ENCODE results near the gene ORC4.
A peak's percentile ranks its signal among the peaks of the same experiment; 100 is the strongest.

ORC4 gene

GRCh38 chr2:148021886-148022285 is 1.3 kb upstream of the ORC4 start:
- peak overlapping the region in 1 of 2 experiments; percentile 5 for H3K14ac ChIP-seq (ENCODE audit: low read length in 2 of 2)
- H3K4ac ChIP-seq (ENCODE audit: low read depth in 1 of 2, low read length in 2 of 2) = no peak overlapping the region
- H2AFZ ChIP-seq (ENCODE audit: low read depth, low read length) = no peak overlapping the region
- WGBS = 2% methylated on average over 3 of the region's 3 CpGs
- peaks cover 3% of the 10 kb centered on the region for H3K79me1 ChIP-seq (replicated peaks; ENCODE audit: low read length, poor library complexity, severe bottlenecking)
- peak overlapping the region; percentile 95 for H3K27ac ChIP-seq (ENCODE audit: low read length, poor library complexity, severe bottlenecking)
- H3K9me3 ChIP-seq (ENCODE audit: control insufficient read depth, low read length) = no peaks in the 10 kb centered on the region
- H3K36me3 ChIP-seq (ENCODE audit: control insufficient read depth in 1 of 2, insufficient read depth in 2 of 2, low read depth in 1 of 2, low read length in 2 of 2) = peaks cover 0 to 7% of the 10 kb centered on the region in 2 experiments
- DNase-seq = peak; percentile 40
- H2AK5ac ChIP-seq (ENCODE audit: low read length, severe bottlenecking) = no peak overlapping the region
- no peak overlapping the region for H2BK15ac ChIP-seq (ENCODE audit: low read depth, poor library complexity, severe bottlenecking)
- H2BK12ac ChIP-seq (ENCODE audit: low read length in 2 of 2) = no peak overlapping the region
- no peak overlapping the region for H2BK120ac ChIP-seq (ENCODE audit: low read depth, low read length)
- peak overlapping the region; percentile 81 to 97 for H3K4me3 ChIP-seq (ENCODE audit: insufficient read depth in 1 of 2, low read depth in 1 of 2, low read length in 2 of 2)
- H3K23ac ChIP-seq (ENCODE audit: low read length in 2 of 2) = no peak overlapping the region
- H3K4me1 ChIP-seq (ENCODE audit: control insufficient read depth, insufficient read depth, low read depth, low read length) = peaks cover 5% of the 10 kb centered on the region
- peak overlapping the region; percentile 97 for H3K9ac ChIP-seq (ENCODE audit: low read length)
- no peak overlapping the region for H2BK5ac ChIP-seq (ENCODE audit: low read depth, low read length, poor library complexity, severe bottlenecking)
- H3K18ac ChIP-seq (ENCODE audit: low read depth in 1 of 2, low read length in 2 of 2) = peak overlapping the region in 1 of 2 experiments; percentile 96
- H3K4me2 ChIP-seq (ENCODE audit: low read length, poor library complexity, severe bottlenecking) = peak overlapping the region; percentile 90
- H3K27me3 ChIP-seq (ENCODE audit: control insufficient read depth in 1 of 2, insufficient read depth in 1 of 2, low read length in 2 of 2) = no peaks in the 10 kb centered on the region
- H4K8ac ChIP-seq (ENCODE audit: low read length) = no peak overlapping the region
- H4K91ac ChIP-seq (ENCODE audit: low read length) = no peak overlapping the region

GRCh38 chr2:148021059-148021861 is 723 bp upstream of the ORC4 start, which contains the start of gene MBD5:
Gene MBD5, plus strand, starts transcription at chr2:148021091.
- 0% methylated on average over 5 of the region's 11 CpGs for WGBS
- H2BK120ac ChIP-seq (ENCODE audit: low read depth, low read length) = peak within 1 kb of the TSS; percentile 71
- no peaks in the 10 kb centered on the region for H3K27me3 ChIP-seq (ENCODE audit: control insufficient read depth in 1 of 2, insufficient read depth in 1 of 2, low read length in 2 of 2)
- H3K79me1 ChIP-seq (replicated peaks; ENCODE audit: low read length, poor library complexity, severe bottlenecking) = no peaks in the 10 kb centered on the region
- H4K91ac ChIP-seq (ENCODE audit: low read length) = peak within 1 kb of the TSS; percentile 95
- peak within 1 kb of the TSS; percentile 69 for H2BK15ac ChIP-seq (ENCODE audit: low read depth, poor library complexity, severe bottlenecking)
- peak within 1 kb of the TSS in 1 of 2 experiments; percentile 46 for H3K23ac ChIP-seq (ENCODE audit: low read length in 2 of 2)
- DNase-seq = peak; percentile 88
- peak within 1 kb of the TSS; percentile 95 for H3K27ac ChIP-seq (ENCODE audit: low read length, poor library complexity, severe bottlenecking)
- H3K9ac ChIP-seq (ENCODE audit: low read length) = peak within 1 kb of the TSS; percentile 97
- H3K4me1 ChIP-seq (ENCODE audit: control insufficient read depth, insufficient read depth, low read depth, low read length) = peaks cover 4% of the 10 kb centered on the region
- H3K4me3 ChIP-seq (ENCODE audit: insufficient read depth in 1 of 2, low read depth in 1 of 2, low read length in 2 of 2) = peak within 1 kb of the TSS; percentile 81 to 97
- H3K36me3 ChIP-seq (ENCODE audit: control insufficient read depth in 1 of 2, insufficient read depth in 2 of 2, low read depth in 1 of 2, low read length in 2 of 2) = peaks cover 0 to 7% of the 10 kb centered on the region in 2 experiments
- peak within 1 kb of the TSS; percentile 83 for H2AFZ ChIP-seq (ENCODE audit: low read depth, low read length)
- peak within 1 kb of the TSS; percentile 93 for H4K8ac ChIP-seq (ENCODE audit: low read length)
- H3K14ac ChIP-seq (ENCODE audit: low read length in 2 of 2) = peak within 1 kb of the TSS; percentile 5 to 89
- peak within 1 kb of the TSS; percentile 86 for H2AK5ac ChIP-seq (ENCODE audit: low read length, severe bottlenecking)
- peak within 1 kb of the TSS; percentile 85 for H2BK5ac ChIP-seq (ENCODE audit: low read depth, low read length, poor library complexity, severe bottlenecking)
- H3K4me2 ChIP-seq (ENCODE audit: low read length, poor library complexity, severe bottlenecking) = peak within 1 kb of the TSS; percentile 90
- peak within 1 kb of the TSS; percentile 38 to 70 for H2BK12ac ChIP-seq (ENCODE audit: low read length in 2 of 2)
- H3K4ac ChIP-seq (ENCODE audit: low read depth in 1 of 2, low read length in 2 of 2) = peak within 1 kb of the TSS; percentile 93 to 100
- H3K9me3 ChIP-seq (ENCODE audit: control insufficient read depth, low read length) = no peaks in the 10 kb centered on the region
- H3K18ac ChIP-seq (ENCODE audit: low read depth in 1 of 2, low read length in 2 of 2) = peak within 1 kb of the TSS; percentile 94 to 96

- H3K23ac ChIP-seq (ENCODE audit: low read length in 2 of 2) = no peak overlapping the region
- no peak overlapping the region for H2BK5ac ChIP-seq (ENCODE audit: low read depth, low read length, poor library complexity, severe bottlenecking)
- WGBS = 100% methylated on average over 3 of the region's 5 CpGs
- no peak overlapping the region for H4K8ac ChIP-seq (ENCODE audit: low read length)
- no peak overlapping the region for H4K91ac ChIP-seq (ENCODE audit: low read length)
- no peak overlapping the region for H3K14ac ChIP-seq (ENCODE audit: low read length in 2 of 2)
- H3K27me3 ChIP-seq (ENCODE audit: control insufficient read depth in 1 of 2, insufficient read depth in 1 of 2, low read length in 2 of 2) = no peaks in the 10 kb centered on the region
- no peak overlapping the region for H2AFZ ChIP-seq (ENCODE audit: low read depth, low read length)
- H2AK5ac ChIP-seq (ENCODE audit: low read length, severe bottlenecking) = no peak overlapping the region
- H3K18ac ChIP-seq (ENCODE audit: low read depth in 1 of 2, low read length in 2 of 2) = no peak overlapping the region
- no peak overlapping the region for H2BK15ac ChIP-seq (ENCODE audit: low read depth, poor library complexity, severe bottlenecking)
- no peak overlapping the region for H3K27ac ChIP-seq (ENCODE audit: low read length, poor library complexity, severe bottlenecking)
- no peak overlapping the region for H3K4me2 ChIP-seq (ENCODE audit: low read length, poor library complexity, severe bottlenecking)
- no peak for DNase-seq
- no peak overlapping the region for H2BK12ac ChIP-seq (ENCODE audit: low read length in 2 of 2)
- no peak overlapping the region for H3K4ac ChIP-seq (ENCODE audit: low read depth in 1 of 2, low read length in 2 of 2)
- H3K4me1 ChIP-seq (ENCODE audit: control insufficient read depth, insufficient read depth, low read depth, low read length) = peaks cover 4% of the 10 kb centered on the region
- H3K9ac ChIP-seq (ENCODE audit: low read length) = no peak overlapping the region
- H2BK120ac ChIP-seq (ENCODE audit: low read depth, low read length) = no peak overlapping the region
- no peaks in the 10 kb centered on the region for H3K9me3 ChIP-seq (ENCODE audit: control insufficient read depth, low read length)
- no peaks in the 10 kb centered on the region for H3K79me1 ChIP-seq (replicated peaks; ENCODE audit: low read length, poor library complexity, severe bottlenecking)
- no peak overlapping the region for H3K4me3 ChIP-seq (ENCODE audit: insufficient read depth in 1 of 2, low read depth in 1 of 2, low read length in 2 of 2)
- no peaks in the 10 kb centered on the region for H3K36me3 ChIP-seq (ENCODE audit: control insufficient read depth in 1 of 2, insufficient read depth in 2 of 2, low read depth in 1 of 2, low read length in 2 of 2)
Observed at GRCh38 chr2:148014616-148015015, 5.9 kb downstream of the ORC4 start.

- no peak for DNase-seq
- no peak overlapping the region for H2AFZ ChIP-seq (ENCODE audit: low read depth, low read length)
- no peaks in the 10 kb centered on the region for H3K36me3 ChIP-seq (ENCODE audit: control insufficient read depth in 1 of 2, insufficient read depth in 2 of 2, low read depth in 1 of 2, low read length in 2 of 2)
- H4K8ac ChIP-seq (ENCODE audit: low read length) = no peak overlapping the region
- no peak overlapping the region for H3K9ac ChIP-seq (ENCODE audit: low read length)
- H2BK15ac ChIP-seq (ENCODE audit: low read depth, poor library complexity, severe bottlenecking) = no peak overlapping the region
- H3K4me1 ChIP-seq (ENCODE audit: control insufficient read depth, insufficient read depth, low read depth, low read length) = no peaks in the 10 kb centered on the region
- H2BK120ac ChIP-seq (ENCODE audit: low read depth, low read length) = no peak overlapping the region
- no peak overlapping the region for H3K14ac ChIP-seq (ENCODE audit: low read length in 2 of 2)
- H3K4me3 ChIP-seq (ENCODE audit: insufficient read depth in 1 of 2, low read depth in 1 of 2, low read length in 2 of 2) = no peak overlapping the region
- H3K9me3 ChIP-seq (ENCODE audit: control insufficient read depth, low read length) = no peaks in the 10 kb centered on the region
- 93% methylated on average over 1 of the region's 2 CpGs for WGBS
- no peaks in the 10 kb centered on the region for H3K79me1 ChIP-seq (replicated peaks; ENCODE audit: low read length, poor library complexity, severe bottlenecking)
- H3K4ac ChIP-seq (ENCODE audit: low read depth in 1 of 2, low read length in 2 of 2) = no peak overlapping the region
- no peak overlapping the region for H2BK5ac ChIP-seq (ENCODE audit: low read depth, low read length, poor library complexity, severe bottlenecking)
- no peak overlapping the region for H3K4me2 ChIP-seq (ENCODE audit: low read length, poor library complexity, severe bottlenecking)
- no peak overlapping the region for H2BK12ac ChIP-seq (ENCODE audit: low read length in 2 of 2)
- no peak overlapping the region for H4K91ac ChIP-seq (ENCODE audit: low read length)
- no peak overlapping the region for H3K27ac ChIP-seq (ENCODE audit: low read length, poor library complexity, severe bottlenecking)
- H3K18ac ChIP-seq (ENCODE audit: low read depth in 1 of 2, low read length in 2 of 2) = no peak overlapping the region
- no peak overlapping the region for H2AK5ac ChIP-seq (ENCODE audit: low read length, severe bottlenecking)
- H3K23ac ChIP-seq (ENCODE audit: low read length in 2 of 2) = no peak overlapping the region
- H3K27me3 ChIP-seq (ENCODE audit: control insufficient read depth in 1 of 2, insufficient read depth in 1 of 2, low read length in 2 of 2) = no peaks in the 10 kb centered on the region
Observed at GRCh38 chr2:148013876-148014275, 6.7 kb downstream of the ORC4 start.
